Measurements from ENCODE around the gene TBC1D4. TPM values are rescaled to one million over a fixed set of nuclear protein-coding genes. Genes with fewer than 3 reads are reported as not detected.

TBC1D4 gene
- total and polyA plus RNA-seq, 2 donors = 18.8 to 22.8 TPM

GRCh38 chr13:75366380-75367280 lies 115.3 kb downstream of the TBC1D4 start:
- H3K27ac ChIP-seq (ENCODE audit: low read depth in 1 of 2, low read length in 1 of 2) = no peak overlapping the region

GRCh38 chr13:75365724-75366173 lies 116.2 kb downstream of the TBC1D4 start:
- WGBS = 83% methylated on average over 5 of the region's 5 CpGs
- Histone ChIP-seq H3K36me3 (ENCODE audit: control insufficient read depth in 2 of 2, insufficient read depth in 2 of 2, low read length in 1 of 2) (no peaks in the 10 kb centered on the region), H3K27ac (ENCODE audit: low read depth in 1 of 2, low read length in 1 of 2) (no peak overlapping the region), H3K27me3 (ENCODE audit: control insufficient read depth in 2 of 2, insufficient read depth in 1 of 2, low read length in 1 of 2) (no peaks in the 10 kb centered on the region), H3K4me3 (ENCODE audit: low read length in 2 of 2) (no peak overlapping the region), H3K9me3 (ENCODE audit: control insufficient read depth in 2 of 2, insufficient read depth in 1 of 2, low read length in 1 of 2) (no peaks in the 10 kb centered on the region), H3K4me1 (ENCODE audit: control insufficient read depth in 2 of 2, insufficient read depth in 2 of 2, low read length in 2 of 2) (peaks cover 6 to 17% of the 10 kb centered on the region in 2 donors)
- DNase-seq (ENCODE audit: low read depth in 6 of 9, low spot score in 9 of 9) = peak in 1 of 9 donors; percentile 29

More at GRCh38 chr13:75366380-75367280, 115.3 kb downstream of the TBC1D4 start:
- no peaks in the 10 kb centered on the region for H3K9me3 ChIP-seq (ENCODE audit: control insufficient read depth in 2 of 2, insufficient read depth in 1 of 2, low read length in 1 of 2)
- no peaks in the 10 kb centered on the region for H3K36me3 ChIP-seq (ENCODE audit: control insufficient read depth in 2 of 2, insufficient read depth in 2 of 2, low read length in 1 of 2)
- no peaks in the 10 kb centered on the region for H3K27me3 ChIP-seq (ENCODE audit: control insufficient read depth in 2 of 2, insufficient read depth in 1 of 2, low read length in 1 of 2)
- WGBS = 81% methylated on average over 3 of the region's 3 CpGs
- peaks cover 10 to 24% of the 10 kb centered on the region in 2 donors for H3K4me1 ChIP-seq (ENCODE audit: control insufficient read depth in 2 of 2, insufficient read depth in 2 of 2, low read length in 2 of 2)
- H3K4me3 ChIP-seq (ENCODE audit: low read length in 2 of 2) = no peak overlapping the region
- DNase-seq (ENCODE audit: low read depth in 6 of 9, low spot score in 9 of 9) = no peak

- Histone ChIP-seq H3K4me3 (ENCODE audit: low read length in 2 of 2) (no peak overlapping the region), H3K9me3 (ENCODE audit: control insufficient read depth in 2 of 2, insufficient read depth in 1 of 2, low read length in 1 of 2) (no peaks in the 10 kb centered on the region), H3K27ac (ENCODE audit: low read depth in 1 of 2, low read length in 1 of 2) (no peak overlapping the region), H3K36me3 (ENCODE audit: control insufficient read depth in 2 of 2, insufficient read depth in 2 of 2, low read length in 1 of 2) (no peaks in the 10 kb centered on the region), H3K27me3 (ENCODE audit: control insufficient read depth in 2 of 2, insufficient read depth in 1 of 2, low read length in 1 of 2) (no peaks in the 10 kb centered on the region), H3K4me1 (ENCODE audit: control insufficient read depth in 2 of 2, insufficient read depth in 2 of 2, low read length in 2 of 2) (peaks cover 0 to 8% of the 10 kb centered on the region in 2 donors)
- no peak for DNase-seq (ENCODE audit: low read depth in 6 of 9, low spot score in 9 of 9)
- 97% methylated on average over 3 of the region's 3 CpGs for WGBS
Measured at GRCh38 chr13:75364131-75364713, 117.7 kb downstream of the TBC1D4 start.

- H3K4me1 ChIP-seq (ENCODE audit: control insufficient read depth in 2 of 2, insufficient read depth in 2 of 2, low read length in 2 of 2) = peaks cover 0 to 2% of the 10 kb centered on the region in 2 donors
- no peak overlapping the region for H3K4me3 ChIP-seq (ENCODE audit: low read length in 2 of 2)
- 94% methylated on average over 3 of the region's 3 CpGs for WGBS
- no peaks in the 10 kb centered on the region for H3K27me3 ChIP-seq (ENCODE audit: control insufficient read depth in 2 of 2, insufficient read depth in 1 of 2, low read length in 1 of 2)
- no peak overlapping the region for H3K27ac ChIP-seq (ENCODE audit: low read depth in 1 of 2, low read length in 1 of 2)
- no peaks in the 10 kb centered on the region for H3K36me3 ChIP-seq (ENCODE audit: control insufficient read depth in 2 of 2, insufficient read depth in 2 of 2, low read length in 1 of 2)
- no peak for DNase-seq (ENCODE audit: low read depth in 6 of 9, low spot score in 9 of 9)
- H3K9me3 ChIP-seq (ENCODE audit: control insufficient read depth in 2 of 2, insufficient read depth in 1 of 2, low read length in 1 of 2) = no peaks in the 10 kb centered on the region
Measured at GRCh38 chr13:75363371-75363770, 118.6 kb downstream of the TBC1D4 start.

- no peak for DNase-seq (ENCODE audit: low read depth in 6 of 9, low spot score in 9 of 9)
- Histone ChIP-seq H3K27ac (ENCODE audit: low read depth in 1 of 2, low read length in 1 of 2) (no peak overlapping the region), H3K4me1 (ENCODE audit: control insufficient read depth in 2 of 2, insufficient read depth in 2 of 2, low read length in 2 of 2) (no peaks in the 10 kb centered on the region), H3K4me3 (ENCODE audit: low read length in 2 of 2) (no peak overlapping the region), H3K9me3 (ENCODE audit: control insufficient read depth in 2 of 2, insufficient read depth in 1 of 2, low read length in 1 of 2) (no peaks in the 10 kb centered on the region), H3K36me3 (ENCODE audit: control insufficient read depth in 2 of 2, insufficient read depth in 2 of 2, low read length in 1 of 2) (no peaks in the 10 kb centered on the region), H3K27me3 (ENCODE audit: control insufficient read depth in 2 of 2, insufficient read depth in 1 of 2, low read length in 1 of 2) (no peaks in the 10 kb centered on the region)
- 99% methylated on average over 28 of the region's 28 CpGs for WGBS
Measured at GRCh38 chr13:75362026-75362425, 119.9 kb downstream of the TBC1D4 start.

- Histone ChIP-seq H3K4me1 (ENCODE audit: control insufficient read depth in 2 of 2, insufficient read depth in 2 of 2, low read length in 2 of 2) (no peaks in the 10 kb centered on the region), H3K36me3 (ENCODE audit: control insufficient read depth in 2 of 2, insufficient read depth in 2 of 2, low read length in 1 of 2) (no peaks in the 10 kb centered on the region), H3K9me3 (ENCODE audit: control insufficient read depth in 2 of 2, insufficient read depth in 1 of 2, low read length in 1 of 2) (no peaks in the 10 kb centered on the region), H3K27ac (ENCODE audit: low read depth in 1 of 2, low read length in 1 of 2) (no peak overlapping the region), H3K4me3 (ENCODE audit: low read length in 2 of 2) (no peak overlapping the region), H3K27me3 (ENCODE audit: control insufficient read depth in 2 of 2, insufficient read depth in 1 of 2, low read length in 1 of 2) (no peaks in the 10 kb centered on the region)
- DNase-seq (ENCODE audit: low read depth in 6 of 9, low spot score in 9 of 9) = no peak
- WGBS = 100% methylated on average over 1 of the region's 1 CpG
Measured at GRCh38 chr13:75360170-75360569, 121.8 kb downstream of the TBC1D4 start.

- no peak overlapping the region for H3K27ac ChIP-seq (ENCODE audit: low read depth in 1 of 2, low read length in 1 of 2)
- H3K27me3 ChIP-seq (ENCODE audit: control insufficient read depth in 2 of 2, insufficient read depth in 1 of 2, low read length in 1 of 2) = no peaks in the 10 kb centered on the region
- 98% methylated on average over 2 of the region's 2 CpGs for WGBS
- H3K4me1 ChIP-seq (ENCODE audit: control insufficient read depth in 2 of 2, insufficient read depth in 2 of 2, low read length in 2 of 2) = no peaks in the 10 kb centered on the region
- H3K36me3 ChIP-seq (ENCODE audit: control insufficient read depth in 2 of 2, insufficient read depth in 2 of 2, low read length in 1 of 2) = no peaks in the 10 kb centered on the region
- no peak overlapping the region for H3K4me3 ChIP-seq (ENCODE audit: low read length in 2 of 2)
- no peak for DNase-seq (ENCODE audit: low read depth in 6 of 9, low spot score in 9 of 9)
- H3K9me3 ChIP-seq (ENCODE audit: control insufficient read depth in 2 of 2, insufficient read depth in 1 of 2, low read length in 1 of 2) = no peaks in the 10 kb centered on the region
Measured at GRCh38 chr13:75359266-75359665, 122.7 kb downstream of the TBC1D4 start.

GRCh38 chr13:75357576-75358289 lies 124.2 kb downstream of the TBC1D4 start:
- Histone ChIP-seq H3K36me3 (ENCODE audit: control insufficient read depth in 2 of 2, insufficient read depth in 2 of 2, low read length in 1 of 2) (no peaks in the 10 kb centered on the region), H3K27ac (ENCODE audit: low read depth in 1 of 2, low read length in 1 of 2) (no peak overlapping the region), H3K4me1 (ENCODE audit: control insufficient read depth in 2 of 2, insufficient read depth in 2 of 2, low read length in 2 of 2) (no peaks in the 10 kb centered on the region), H3K9me3 (ENCODE audit: control insufficient read depth in 2 of 2, insufficient read depth in 1 of 2, low read length in 1 of 2) (no peaks in the 10 kb centered on the region), H3K27me3 (ENCODE audit: control insufficient read depth in 2 of 2, insufficient read depth in 1 of 2, low read length in 1 of 2) (no peaks in the 10 kb centered on the region), H3K4me3 (ENCODE audit: low read length in 2 of 2) (no peak overlapping the region)
- DNase-seq (ENCODE audit: low read depth in 6 of 9, low spot score in 9 of 9) = peak in 5 of 9 donors; percentile 31 to 69 (median 35)
- WGBS = 83% methylated on average over 6 of the region's 6 CpGs

GRCh38 chr13:75356421-75356820 lies 125.5 kb downstream of the TBC1D4 start:
- Histone ChIP-seq H3K27ac (ENCODE audit: low read depth in 1 of 2, low read length in 1 of 2) (no peak overlapping the region), H3K9me3 (ENCODE audit: control insufficient read depth in 2 of 2, insufficient read depth in 1 of 2, low read length in 1 of 2) (no peaks in the 10 kb centered on the region), H3K36me3 (ENCODE audit: control insufficient read depth in 2 of 2, insufficient read depth in 2 of 2, low read length in 1 of 2) (no peaks in the 10 kb centered on the region), H3K4me3 (ENCODE audit: low read length in 2 of 2) (no peak overlapping the region), H3K4me1 (ENCODE audit: control insufficient read depth in 2 of 2, insufficient read depth in 2 of 2, low read length in 2 of 2) (no peaks in the 10 kb centered on the region), H3K27me3 (ENCODE audit: control insufficient read depth in 2 of 2, insufficient read depth in 1 of 2, low read length in 1 of 2) (no peaks in the 10 kb centered on the region)
- DNase-seq (ENCODE audit: low read depth in 6 of 9, low spot score in 9 of 9) = no peak
- WGBS = 98% methylated on average over 3 of the region's 3 CpGs

Data from thymus (tissue), 11 donors.